SW480 (cell line): ENCODE measurements around the gene SCFD2.
"Not testable (repeated sequence)": the region's sequence is repeated elsewhere in the genome, so short reads cannot be mapped to it uniquely, and the experiment has no call there.

Experiments
- DNase-seq: peaks from one replicate; pipeline ENCODE4 v3.0.0-alpha.2; 2016; ENCODE audit warnings: low spot score

Gene SCFD2

DNA sequence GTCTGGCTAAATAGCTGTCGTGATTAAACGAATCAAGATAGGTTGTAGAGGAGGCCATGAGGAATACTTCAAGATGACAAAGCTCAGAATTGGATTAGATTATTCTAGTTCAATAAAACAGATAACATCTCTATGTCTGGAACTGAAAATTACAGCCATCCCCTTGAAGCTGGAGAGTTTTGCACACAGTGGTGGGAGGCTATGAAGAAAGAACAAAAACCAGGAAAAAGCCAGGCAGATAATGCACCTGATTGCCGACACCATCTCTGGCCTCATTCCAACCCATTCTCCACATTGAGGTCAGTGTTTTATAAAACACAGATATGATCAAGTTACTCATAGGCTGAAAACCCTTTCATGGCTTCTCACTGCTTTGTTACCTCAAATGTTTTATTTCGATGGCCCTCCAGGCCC is 315.5 kb downstream of the SCFD2 start:
- DNase-seq: no peak

DNA sequence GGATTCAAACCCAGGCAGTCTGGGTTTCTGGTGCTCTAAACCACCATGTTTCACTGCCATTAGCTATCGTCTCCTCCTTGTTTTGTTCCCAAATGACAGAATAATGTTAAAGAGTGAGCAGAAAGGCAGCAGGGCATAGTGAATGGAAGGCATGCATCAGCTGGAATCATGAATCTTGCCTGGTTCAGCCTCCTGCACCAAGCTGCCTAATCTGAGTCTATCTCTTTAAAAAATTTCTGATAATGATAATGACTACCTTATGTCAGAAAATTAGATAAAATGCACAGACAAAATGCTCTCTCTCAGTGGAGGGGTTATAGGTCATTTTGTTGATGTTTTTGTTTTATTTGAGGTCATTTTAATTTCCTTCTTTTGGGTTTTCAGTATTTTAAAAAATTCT is 316.3 kb downstream of the SCFD2 start:
- no peak for DNase-seq

DNA sequence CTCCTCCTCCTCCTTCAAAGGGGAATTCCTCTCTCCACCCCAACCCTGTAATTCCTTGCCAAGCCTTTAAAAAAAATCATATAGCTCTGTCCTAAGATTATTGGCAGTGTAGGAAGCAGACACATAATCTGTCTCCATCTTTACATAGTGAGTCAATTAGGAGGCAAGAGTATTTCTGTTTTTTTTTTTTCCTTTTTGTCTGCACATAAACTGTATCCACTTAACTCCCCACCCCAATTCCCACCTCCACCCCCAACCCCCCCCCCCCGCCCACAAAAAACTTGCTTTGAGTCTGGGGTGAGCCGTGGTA is 321.3 kb downstream of the SCFD2 start:
- DNase-seq: no peak

DNA sequence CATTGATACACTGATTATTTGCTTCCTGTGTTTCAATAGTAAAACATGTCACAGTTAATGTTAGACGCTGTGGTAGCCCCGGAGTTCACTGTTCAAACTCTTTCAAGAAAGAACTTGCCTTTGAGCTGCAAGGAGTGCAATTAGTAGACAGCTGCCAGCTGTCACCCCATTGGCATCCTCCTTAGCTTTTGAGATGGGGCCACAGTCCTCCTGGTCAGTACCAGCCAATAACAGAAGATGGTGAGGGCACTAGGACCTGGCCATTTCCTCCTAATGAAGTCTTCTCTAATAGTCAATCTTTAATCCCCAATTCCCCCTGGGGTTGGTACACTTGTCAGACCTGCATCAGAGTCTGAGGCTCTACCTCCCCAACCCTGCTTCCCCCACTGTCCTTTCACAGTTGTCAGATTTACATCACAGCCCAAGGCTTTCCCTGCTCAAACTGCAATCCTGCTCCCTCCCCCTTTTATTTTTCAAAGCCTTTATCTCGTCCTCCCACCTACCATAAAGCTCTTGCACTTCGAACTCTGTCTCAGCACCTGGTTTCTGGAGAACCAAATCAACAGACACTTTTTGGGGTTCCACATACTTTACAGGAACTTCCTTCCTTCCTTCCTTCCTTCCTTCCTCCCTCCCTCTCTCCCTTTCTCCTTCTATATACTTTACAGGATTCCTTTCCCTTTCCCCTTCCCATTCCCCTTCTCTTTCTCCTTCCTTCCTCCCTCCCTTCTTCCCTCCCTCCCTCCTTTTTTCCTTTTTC is 321.8 kb downstream of the SCFD2 start:
- no peak for DNase-seq

DNA sequence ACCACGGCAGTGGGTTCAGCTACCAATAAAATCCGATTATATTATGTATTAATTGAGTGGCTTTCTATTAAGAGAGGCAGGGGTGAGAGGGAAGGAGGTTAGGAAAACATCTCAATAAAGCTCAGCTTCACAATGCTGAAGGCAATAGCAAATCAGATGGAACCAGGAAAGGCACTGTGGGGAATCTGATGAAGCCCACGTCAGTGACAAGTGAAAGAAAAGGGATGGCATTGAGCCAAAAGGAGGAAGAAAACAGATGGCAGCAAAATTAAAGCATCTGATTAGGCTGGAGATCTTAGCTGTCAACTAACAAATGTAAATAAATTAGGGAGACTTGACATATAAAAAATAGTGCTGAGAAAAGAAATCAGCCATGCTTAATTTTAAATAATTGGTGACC is 322.8 kb downstream of the SCFD2 start:
- no peak for DNase-seq

DNA sequence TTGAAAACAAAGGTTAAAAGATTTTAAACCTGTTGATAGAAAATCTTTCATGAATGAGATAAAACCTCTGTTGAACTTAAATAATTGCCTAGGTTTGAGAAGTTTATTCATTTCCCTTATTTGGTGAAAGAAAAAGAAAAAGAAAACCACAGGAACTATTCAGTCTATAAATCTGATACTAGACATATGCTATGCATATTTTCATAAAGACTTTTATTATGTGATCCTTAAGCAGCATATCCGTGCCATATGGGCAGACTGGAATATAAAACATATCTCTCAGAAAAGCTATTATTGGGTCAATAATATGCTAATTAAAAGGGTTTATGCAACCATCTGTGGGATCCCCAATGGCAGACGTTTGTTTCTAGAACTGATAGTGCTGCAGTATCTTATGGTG is 325.0 kb downstream of the SCFD2 start:
- no peak for DNase-seq

DNA sequence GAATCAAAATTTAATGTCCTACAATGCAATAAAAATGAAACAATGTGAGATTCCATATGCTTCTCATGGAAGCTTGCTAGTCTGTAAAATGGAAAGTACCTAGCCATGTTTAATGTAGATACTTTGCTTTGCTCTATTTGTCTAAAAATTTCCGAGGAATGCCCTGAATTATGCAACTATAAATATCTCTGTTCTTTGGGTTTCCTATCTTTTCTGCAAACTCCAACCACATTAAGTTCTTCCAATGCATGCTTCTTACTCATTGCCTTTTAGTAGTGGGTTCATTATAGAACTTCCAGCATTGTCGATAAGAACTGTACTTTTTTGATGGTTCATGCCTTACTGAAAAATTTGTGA is 325.4 kb downstream of the SCFD2 start:
- DNase-seq: no peak

DNA sequence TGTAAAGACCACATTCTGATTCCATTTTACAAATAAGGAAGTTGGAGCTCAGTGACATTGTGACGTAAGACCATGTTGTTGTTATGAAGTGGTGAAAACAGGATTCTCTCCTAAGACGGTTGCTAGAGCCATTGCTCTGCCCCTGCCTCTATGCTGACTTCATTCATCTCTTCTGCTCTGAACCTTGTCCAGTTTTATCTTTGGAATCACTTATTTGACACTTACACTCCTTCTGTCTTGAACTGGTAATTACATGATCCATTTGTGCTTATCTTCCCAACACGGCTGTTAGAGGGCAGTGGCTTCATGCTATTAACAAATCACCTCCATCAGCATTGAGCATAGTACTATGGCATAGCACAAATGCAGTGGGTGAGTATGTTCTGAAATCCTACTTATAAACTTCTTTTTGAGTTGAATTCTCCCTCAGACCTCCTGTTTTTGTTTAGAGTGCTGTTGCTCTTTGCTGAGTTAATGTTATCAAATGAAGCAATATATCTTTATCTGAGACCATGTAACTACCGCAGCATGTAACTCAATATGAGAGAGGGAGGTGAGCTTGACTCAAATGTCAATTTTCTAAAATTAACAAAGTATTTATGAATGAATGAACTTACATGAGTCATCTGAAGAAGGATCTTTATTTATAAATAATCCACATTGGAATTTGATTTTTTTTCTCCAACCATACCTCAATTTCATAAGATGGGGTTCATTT is 326.0 kb downstream of the SCFD2 start:
- no peak for DNase-seq

DNA sequence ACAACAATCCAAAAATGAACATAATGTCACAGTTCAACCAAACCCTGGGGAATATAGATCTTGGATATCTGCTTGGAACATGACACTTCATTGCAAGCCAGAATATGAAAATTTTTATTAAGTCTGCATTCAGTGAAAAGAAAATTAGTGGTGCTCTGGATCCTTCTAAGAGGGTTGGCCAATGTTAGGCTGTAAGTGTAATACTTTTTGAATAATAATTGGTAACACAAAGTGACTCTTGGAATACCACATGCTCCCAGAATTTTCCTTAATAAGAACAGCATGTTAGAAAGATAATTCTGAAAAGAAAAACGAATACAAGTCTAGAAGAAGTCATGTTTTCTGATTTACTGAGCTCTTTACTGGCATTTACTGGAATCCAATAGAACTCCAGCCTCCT is 328.0 kb downstream of the SCFD2 start:
- DNase-seq: no peak

DNA sequence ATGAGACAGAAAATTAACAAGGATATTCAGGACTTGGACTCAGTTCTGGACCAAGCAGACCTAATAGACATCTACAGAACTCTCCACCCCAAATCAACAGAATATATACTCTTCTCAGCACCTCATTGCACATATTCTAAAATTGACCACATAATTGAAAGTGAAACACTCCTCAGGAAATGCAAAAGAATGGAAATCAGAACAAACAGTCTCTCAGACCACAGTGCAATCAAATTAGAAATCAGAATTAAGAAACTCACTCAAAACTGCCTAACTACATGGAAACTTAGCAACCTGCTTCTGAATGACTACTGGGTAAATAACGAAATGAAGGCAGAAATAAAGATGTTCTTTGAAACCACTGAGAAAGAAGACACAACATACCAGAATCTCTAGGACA is 333.0 kb downstream of the SCFD2 start:
- DNase-seq: not testable (repeated sequence)

DNA sequence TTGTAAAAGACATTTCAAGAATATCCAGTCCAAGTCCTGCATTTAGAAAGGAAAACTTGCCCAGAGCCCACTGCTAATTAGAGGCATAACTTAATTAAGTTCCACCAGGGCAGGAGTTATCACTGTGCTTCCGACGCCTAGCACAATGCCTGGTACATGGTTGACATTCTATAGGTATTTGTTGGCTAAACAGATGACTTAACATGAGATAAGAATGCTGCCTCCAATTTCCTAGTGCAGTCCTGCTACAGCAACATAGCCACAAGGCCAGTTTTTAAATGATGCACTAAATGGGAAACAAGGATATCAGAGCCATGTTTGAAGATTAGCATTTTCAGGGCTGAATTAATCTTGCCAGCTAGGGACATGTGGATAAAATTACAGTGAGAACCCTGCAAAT is 339.6 kb downstream of the SCFD2 start:
- no peak for DNase-seq

DNA sequence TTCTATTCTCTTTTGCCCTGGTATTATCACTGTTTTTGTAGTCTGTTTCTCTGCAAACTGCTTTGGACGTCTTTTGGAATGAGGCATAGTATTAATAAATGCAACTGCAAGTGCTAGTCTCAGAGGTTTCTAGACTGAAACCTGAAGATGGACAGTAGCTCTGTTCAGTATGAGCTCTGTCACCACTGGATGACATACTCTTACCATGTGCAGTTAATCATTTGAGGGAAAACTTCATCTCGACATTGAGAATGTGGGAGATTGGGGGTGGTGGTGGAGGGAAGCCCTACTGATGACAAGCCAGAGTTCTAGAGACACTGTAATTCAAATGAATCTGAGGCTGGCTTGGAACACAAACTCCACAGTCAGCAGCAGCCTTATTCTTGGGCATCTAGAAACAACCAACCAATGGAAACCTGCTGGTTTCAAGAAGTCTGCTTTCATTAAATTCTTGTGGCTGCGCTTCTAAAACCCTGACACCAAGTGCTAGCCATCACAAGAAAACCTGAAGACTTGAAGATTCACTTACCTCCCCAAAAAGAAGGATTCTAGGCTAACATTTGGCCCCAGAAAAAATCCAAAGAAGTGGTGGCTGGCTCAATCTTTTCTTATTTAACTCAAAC is 342.1 kb downstream of the SCFD2 start:
- DNase-seq: no peak

DNA sequence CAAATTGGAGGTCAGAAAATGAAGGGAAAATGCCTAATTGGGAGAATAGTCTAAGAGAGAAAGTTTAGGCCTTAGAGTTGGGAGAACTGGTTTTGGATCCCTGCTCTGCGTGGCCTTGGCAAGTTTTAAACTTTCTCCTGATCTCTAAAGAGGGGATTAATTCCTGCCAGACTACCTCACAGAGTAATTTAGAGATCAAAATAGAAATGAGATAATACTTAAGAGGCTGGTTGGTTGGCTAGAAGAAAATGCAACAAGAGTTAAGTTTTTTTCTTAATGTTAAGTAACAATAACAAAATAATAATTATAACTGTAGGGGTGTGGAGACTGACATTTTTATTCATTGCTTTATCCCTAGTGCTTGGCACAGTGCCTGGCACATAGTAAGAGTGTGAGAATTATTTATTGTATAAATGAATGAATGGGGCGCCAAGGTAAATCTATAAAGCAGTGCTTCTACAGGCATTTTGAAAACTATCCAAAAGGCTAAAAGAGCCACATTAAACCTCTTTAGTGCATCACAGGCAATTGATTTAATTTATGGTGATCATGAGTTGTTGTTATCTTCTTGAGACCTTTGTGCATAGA is 343.3 kb downstream of the SCFD2 start:
- no peak for DNase-seq

DNA sequence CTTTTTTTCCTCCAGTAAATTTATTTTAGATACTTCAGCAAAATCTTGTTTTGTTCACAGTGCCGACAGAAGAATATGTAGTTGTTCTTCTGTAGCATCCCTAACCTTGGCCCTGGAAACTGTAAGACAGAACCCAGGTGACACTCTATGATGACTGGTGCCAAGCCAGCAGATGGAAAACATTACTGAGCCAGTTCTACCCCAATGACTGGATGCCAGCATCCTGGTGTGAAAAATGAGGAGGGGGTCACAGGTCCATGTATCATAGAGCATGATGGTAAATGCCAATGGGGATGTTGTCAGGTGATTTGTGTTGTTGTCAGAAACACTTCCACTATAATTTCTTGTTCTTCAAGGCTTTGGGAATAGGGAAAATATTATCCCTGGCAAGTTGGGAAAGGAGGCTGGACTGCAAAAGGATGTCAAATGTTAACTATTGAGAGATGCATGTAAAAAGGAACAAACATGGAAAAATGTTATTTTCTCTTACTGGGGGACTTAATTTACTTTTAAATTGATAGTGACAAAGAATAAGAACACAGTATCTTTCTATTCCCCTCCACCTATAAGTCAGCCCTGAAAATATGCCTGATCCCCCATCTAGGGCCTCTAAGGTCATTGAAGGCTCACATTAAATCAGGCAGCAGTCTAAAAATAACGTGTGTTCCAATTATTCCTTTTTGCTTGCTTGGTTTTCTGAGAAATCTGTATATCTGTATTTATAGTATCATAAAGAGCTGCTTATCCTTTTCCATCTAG is 343.9 kb downstream of the SCFD2 start:
- DNase-seq: no peak

DNA sequence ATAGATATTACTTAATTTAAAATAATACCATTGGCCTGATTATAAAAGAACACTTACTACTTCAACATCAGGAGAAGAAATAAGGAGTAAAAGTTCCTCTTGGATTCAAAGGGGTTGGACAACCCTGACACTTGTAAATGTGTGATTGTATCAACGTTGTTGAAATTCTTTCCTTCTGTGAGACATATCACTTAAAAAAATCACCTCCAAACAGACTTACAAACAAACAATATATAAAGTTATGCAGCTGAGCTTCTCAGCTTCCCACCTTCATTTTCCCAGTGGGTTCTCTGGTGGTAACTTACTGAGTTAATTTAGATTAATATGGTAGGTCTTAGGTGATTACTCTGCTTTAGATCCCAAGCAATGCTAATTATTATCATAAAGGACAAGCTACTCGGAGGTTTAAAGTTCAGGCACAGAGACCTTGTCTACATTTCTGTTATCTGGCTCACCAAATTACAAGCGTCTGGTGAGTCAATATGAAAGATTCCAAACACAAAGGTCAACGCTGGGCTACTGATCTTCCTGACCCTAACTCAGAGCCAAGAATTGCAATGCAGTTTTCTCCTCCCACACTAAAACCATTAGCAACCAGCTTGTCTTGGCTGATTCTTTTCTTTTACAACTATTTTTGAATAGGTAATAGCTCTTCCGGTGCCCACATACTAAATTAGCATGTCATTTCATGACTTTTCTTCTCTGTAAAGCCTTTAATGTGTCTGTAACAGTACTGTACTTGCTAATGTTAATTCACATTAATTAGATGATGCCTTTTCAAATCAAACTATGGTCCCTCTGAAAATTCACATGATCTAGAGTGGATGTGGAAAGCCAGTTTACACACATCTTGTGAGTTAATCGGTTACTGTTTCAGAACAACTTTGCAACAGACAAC is 346.1 kb downstream of the SCFD2 start:
- DNase-seq: no peak

DNA sequence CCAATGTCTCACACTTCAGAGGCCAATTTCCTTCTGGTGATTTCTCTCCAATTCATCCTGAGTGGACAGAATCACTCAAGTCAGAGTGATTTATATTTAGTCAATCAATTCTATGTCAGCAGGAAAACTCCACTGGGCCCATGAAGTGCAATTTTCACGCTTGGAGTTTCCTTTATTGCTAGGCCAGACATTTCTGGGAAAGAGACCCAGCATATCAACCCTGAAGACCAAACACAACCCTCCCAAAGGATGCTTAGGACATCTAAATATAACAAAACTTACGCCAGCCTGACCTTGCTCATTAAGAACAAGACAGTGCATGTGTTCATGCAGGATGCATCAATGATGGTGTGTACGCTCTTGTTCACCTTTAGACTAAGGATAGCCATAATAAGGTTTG is 347.4 kb downstream of the SCFD2 start:
- DNase-seq: no peak

DNA sequence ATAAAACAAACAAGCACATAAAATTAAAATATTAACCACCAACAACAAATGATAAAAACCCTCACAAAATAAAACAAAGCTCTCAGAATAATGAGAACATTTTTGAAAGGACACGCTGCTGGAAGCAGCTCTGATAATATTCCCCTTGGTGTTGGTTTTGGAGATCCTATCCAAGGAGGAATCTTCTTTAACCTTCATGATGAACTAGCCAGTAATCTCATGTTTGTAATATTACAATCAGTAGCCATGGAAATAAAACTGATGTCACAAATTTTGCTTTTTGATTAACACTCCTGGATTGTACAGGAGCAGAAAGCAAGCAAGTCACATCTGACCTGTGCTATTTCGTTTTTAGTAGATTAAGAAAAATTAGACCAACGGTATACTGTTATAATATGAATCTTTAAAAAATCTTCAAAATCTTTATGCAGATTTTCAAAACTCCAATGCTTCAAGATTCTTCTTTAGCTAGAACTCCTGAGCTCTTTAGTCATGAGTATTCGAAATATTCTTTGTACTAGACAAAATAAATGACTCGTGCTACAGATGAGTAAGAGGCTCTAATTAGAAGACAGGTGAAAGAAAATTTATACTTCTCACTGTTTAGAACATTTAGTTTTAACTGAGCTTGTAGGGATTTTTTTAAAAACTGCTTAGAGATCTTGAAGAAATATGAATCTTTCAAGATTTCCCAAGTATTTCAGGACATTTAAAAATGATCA is 349.6 kb downstream of the SCFD2 start:
- no peak for DNase-seq

DNA sequence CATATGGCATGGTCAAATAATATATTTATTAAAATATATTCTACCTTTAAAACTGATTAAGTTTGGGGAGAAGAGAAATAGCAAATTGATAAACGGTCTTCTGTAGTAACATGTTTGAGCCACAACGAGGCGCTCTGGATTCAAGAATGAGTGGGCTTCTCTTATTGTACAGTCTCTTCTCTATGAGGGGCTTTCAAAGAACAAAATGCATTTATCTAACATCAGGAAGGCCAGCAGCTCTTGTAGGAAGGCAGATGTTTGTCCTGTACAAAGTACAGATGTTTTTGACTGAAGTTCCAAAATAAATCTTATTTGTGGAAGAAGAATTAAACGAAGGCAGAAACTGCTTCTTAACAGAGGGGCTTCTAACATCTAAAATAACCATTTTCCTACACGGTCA is 350.2 kb downstream of the SCFD2 start:
- peak; percentile 34 for DNase-seq

DNA sequence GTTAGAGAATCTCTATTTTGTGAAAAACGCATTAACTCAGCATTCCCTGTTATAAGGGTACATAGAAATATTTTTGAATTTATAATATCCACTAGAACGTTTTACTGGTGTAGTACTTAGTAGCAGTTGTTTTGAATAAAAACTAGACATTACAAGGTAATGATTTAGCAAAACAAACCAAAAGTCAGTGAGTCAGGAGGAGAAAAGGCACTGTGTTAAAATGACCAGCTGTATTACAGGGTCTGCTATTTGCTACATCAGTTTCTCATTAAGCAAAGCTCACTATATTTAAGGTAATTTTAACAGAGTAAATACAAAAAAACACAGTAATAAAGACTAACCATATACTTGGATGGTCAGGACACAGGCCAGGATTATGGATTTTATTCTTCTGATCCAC is 351.0 kb downstream of the SCFD2 start:
- no peak for DNase-seq

DNA sequence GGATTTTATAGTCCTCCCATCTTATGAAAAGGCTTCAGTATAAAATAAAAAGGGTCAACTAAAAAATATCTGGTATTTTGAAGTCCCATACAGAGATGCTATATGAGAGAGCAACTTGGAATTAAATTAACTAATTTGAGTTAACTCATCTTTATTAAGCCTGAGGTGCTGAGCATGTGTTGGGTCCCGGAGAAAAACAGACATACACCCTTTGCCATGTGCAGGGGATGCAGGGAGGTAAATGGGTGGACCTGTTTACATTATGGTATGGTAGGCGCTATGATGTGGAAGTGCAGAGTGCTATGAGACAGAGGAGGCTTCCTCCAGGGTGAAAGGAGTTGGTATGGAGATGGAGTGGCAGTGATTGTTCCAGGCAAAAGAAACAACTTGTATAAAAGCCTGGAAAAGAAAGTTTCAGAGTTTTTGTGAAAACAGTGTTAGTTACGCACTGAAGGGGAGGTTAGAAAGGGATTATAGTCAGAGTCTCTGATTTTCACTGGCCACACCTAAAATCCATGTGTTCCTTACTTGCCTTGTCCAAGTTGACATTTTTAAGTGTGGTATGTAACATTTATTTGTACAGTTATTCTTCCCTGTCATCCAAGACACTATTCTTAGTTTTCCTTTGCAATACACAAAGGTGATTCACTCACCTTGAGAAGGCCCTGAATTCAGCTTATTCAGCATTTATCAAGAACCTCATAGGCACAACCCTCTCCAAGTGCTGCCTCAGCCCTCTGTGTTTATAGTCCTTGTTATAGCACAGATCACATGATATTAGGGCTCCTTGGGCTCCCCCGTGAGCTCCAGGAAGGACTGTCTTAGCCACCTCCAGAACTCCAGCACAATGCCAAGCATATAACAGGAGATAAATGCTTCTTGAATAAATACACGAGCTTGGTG is 351.7 kb downstream of the SCFD2 start:
- DNase-seq: no peak
